Trophoblast cell (in vitro differentiated cells and primary cell): ENCODE results near the gene P3H2.
A peak's percentile ranks its signal among the peaks of the same experiment; 100 is the strongest.
"Not testable (repeated sequence)": the region's sequence is repeated elsewhere in the genome, so short reads cannot be mapped to it uniquely, and the experiment has no call there.

Experiments
- DNase-seq, 2 donors: peaks; one replicate each; pipeline ENCODE4 v3.0.0-alpha.2; 2016
- H2AFZ ChIP-seq: 2 replicates; pipeline ENCODE4 v1.6.1; 2013; ENCODE audit warnings: low read length, moderate library complexity, mild to moderate bottlenecking; ENCODE audit not compliant: insufficient read depth, poor library complexity
- H2AK5ac ChIP-seq: 2 replicates; pipeline ENCODE4 v1.6.1; 2013; ENCODE audit warnings: mild to moderate bottlenecking, low read length
- H2BK120ac ChIP-seq: 2 replicates; pipeline ENCODE4 v1.6.1; 2013; ENCODE audit warnings: low read length, mild to moderate bottlenecking, moderate library complexity; ENCODE audit not compliant: insufficient read depth, poor library complexity
- H2BK12ac ChIP-seq: 2 replicates; pipeline ENCODE4 v1.6.1; 2013; ENCODE audit warnings: mild to moderate bottlenecking, low read length, moderate library complexity
- H2BK5ac ChIP-seq: 2 replicates; pipeline ENCODE4 v1.6.1; 2013; ENCODE audit warnings: low read length, low read depth, moderate library complexity, mild to moderate bottlenecking; ENCODE audit not compliant: poor library complexity
- H3K14ac ChIP-seq: 2 replicates; pipeline ENCODE4 v1.6.1; 2013; ENCODE audit warnings: mild to moderate bottlenecking, low read length
- H3K18ac ChIP-seq: 2 replicates; pipeline ENCODE4 v1.6.1; 2013; ENCODE audit warnings: mild to moderate bottlenecking, low read length
- H3K23ac ChIP-seq: 2 replicates; pipeline ENCODE4 v1.6.1; 2013; ENCODE audit warnings: low read length
- H3K27ac ChIP-seq: 2 replicates; pipeline ENCODE4 v1.5.1; 2013; ENCODE audit warnings: low read depth, mild to moderate bottlenecking, inconsistent platforms, low read length, moderate library complexity
- H3K27me3 ChIP-seq: 2 replicates; pipeline ENCODE4 v1.6.1; 2013; ENCODE audit warnings: inconsistent platforms, mild to moderate bottlenecking, low read length, moderate library complexity; ENCODE audit not compliant: insufficient read depth
- H3K36me3 ChIP-seq, 2 experiments: 1 replicate in 1 of 2; 2 replicates in 1 of 2; pipeline ENCODE4 v1.6.1; 2013; ENCODE audit warnings: low read length in 2 of 2, mild to moderate bottlenecking in 2 of 2, moderate library complexity in 1 of 2; ENCODE audit not compliant: insufficient read depth in 2 of 2, control insufficient read depth in 1 of 2
- H3K4ac ChIP-seq: 2 replicates; pipeline ENCODE4 v1.6.1; 2013; ENCODE audit warnings: low read depth, mild to moderate bottlenecking, low read length, moderate library complexity
- H3K4me1 ChIP-seq, 2 experiments: 1 replicate in 1 of 2; 2 replicates in 1 of 2; pipeline ENCODE4 v1.6.1; 2013; ENCODE audit warnings: low read length in 2 of 2, mild to moderate bottlenecking in 2 of 2, moderate library complexity in 1 of 2; ENCODE audit not compliant: insufficient read depth in 2 of 2, control insufficient read depth in 1 of 2
- H3K4me2 ChIP-seq: 2 replicates; pipeline ENCODE4 v1.6.1; 2013; ENCODE audit warnings: inconsistent platforms, mild to moderate bottlenecking, low read length, moderate library complexity
- H3K4me3 ChIP-seq: 2 replicates; pipeline ENCODE4 v1.5.1; 2013; ENCODE audit warnings: mild to moderate bottlenecking, low read depth, low read length, inconsistent platforms
- H3K79me1 ChIP-seq: one replicate; pipeline ENCODE4 v1.6.1; 2013; ENCODE audit warnings: low read length
- H3K79me2 ChIP-seq: 2 replicates; pipeline ENCODE4 v1.6.1; 2013; ENCODE audit warnings: low read length, mild to moderate bottlenecking; ENCODE audit not compliant: control insufficient read depth, insufficient read depth, poor library complexity
- H3K9ac ChIP-seq: 2 replicates; pipeline ENCODE4 v1.6.1; 2013; ENCODE audit warnings: mild to moderate bottlenecking, low read length
- H3K9me3 ChIP-seq: 2 replicates; pipeline ENCODE4 v1.6.1; 2013; ENCODE audit warnings: low read depth, mild to moderate bottlenecking, control low read depth, inconsistent platforms, low read length; ENCODE audit not compliant: insufficient read depth
- H4K12ac ChIP-seq: 2 replicates; pipeline ENCODE4 v1.6.1; 2013; ENCODE audit warnings: low read depth, mild to moderate bottlenecking, low read length, moderate library complexity
- H4K8ac ChIP-seq: 2 replicates; pipeline ENCODE4 v1.6.1; 2013; ENCODE audit warnings: low read depth, mild to moderate bottlenecking, low read length, moderate library complexity
- H4K91ac ChIP-seq: one replicate; pipeline ENCODE4 v1.6.1; 2013; ENCODE audit warnings: low read depth, mild to moderate bottlenecking, low read length, moderate library complexity
- WGBS: extraction: QIAGEN DNeasy Blood & Tissue Kit; methylation state at CpG from one replicate; pipeline ENCODE4 v1.1.7; 2013; ENCODE audit warnings: missing lambda C conversion rate; ENCODE audit not compliant: insufficient read length, insufficient coverage; ENCODE audit errors: extremely low coverage; 5-methylcytosine and 5-hydroxymethylcytosine counted together

The P3H2 gene

GRCh38 chr3:190158261-190158660 is 37.6 kb upstream of the P3H2 start:
- Histone ChIP-seq H3K23ac (no peak overlapping the region), H3K4me2 (no peak overlapping the region), H3K9ac (no peak overlapping the region), H2BK120ac (no peak overlapping the region), H3K4ac (no peak overlapping the region), H2BK5ac (no peak overlapping the region), H3K79me2 (no peaks in the 10 kb centered on the region), H3K14ac (no peak overlapping the region), H4K8ac (no peak overlapping the region), H3K4me1 (no peaks in the 10 kb centered on the region), H3K79me1 (no peaks in the 10 kb centered on the region), H3K18ac (no peak overlapping the region), H3K36me3 (no peaks in the 10 kb centered on the region), H3K4me3 (no peak overlapping the region), H3K9me3 (no peaks in the 10 kb centered on the region), H2BK12ac (no peak overlapping the region), H4K12ac (no peak overlapping the region), H3K27ac (no peak overlapping the region), H2AK5ac (no peak overlapping the region), H4K91ac (no peak overlapping the region), H3K27me3 (no peaks in the 10 kb centered on the region), H2AFZ (no peak overlapping the region)
- no peak for DNase-seq
- no CpG with 5 or more reads among the region's 2 CpGs for WGBS

- Histone ChIP-seq H3K79me1 (no peaks in the 10 kb centered on the region), H3K27me3 (no peaks in the 10 kb centered on the region), H3K36me3 (no peaks in the 10 kb centered on the region), H3K9me3 (no peaks in the 10 kb centered on the region), H2BK5ac (no peak overlapping the region), H2BK120ac (no peak overlapping the region), H4K91ac (no peak overlapping the region), H3K4me3 (no peak overlapping the region), H3K4me2 (no peak overlapping the region), H2BK12ac (no peak overlapping the region), H4K12ac (no peak overlapping the region), H2AFZ (no peak overlapping the region), H3K27ac (no peak overlapping the region), H3K23ac (no peak overlapping the region), H4K8ac (no peak overlapping the region), H3K79me2 (no peaks in the 10 kb centered on the region), H3K4ac (no peak overlapping the region), H2AK5ac (no peak overlapping the region), H3K18ac (no peak overlapping the region), H3K4me1 (peaks cover 0 to under 1% of the 10 kb centered on the region in 2 experiments), H3K14ac (no peak overlapping the region), H3K9ac (no peak overlapping the region)
- peak; percentile 25 to 62 for DNase-seq
- no CpG with 5 or more reads among the region's 4 CpGs for WGBS
Measured at GRCh38 chr3:190155752-190156151, 35.1 kb upstream of the P3H2 start.

- no peak for DNase-seq
- H2BK120ac ChIP-seq, result no peak overlapping the region
- no CpG with 5 or more reads among the region's 3 CpGs for WGBS
Measured at GRCh38 chr3:190150681-190151080, 30.0 kb upstream of the P3H2 start.

GRCh38 chr3:190149830-190150619 is 29.3 kb upstream of the P3H2 start:
- not testable (repeated sequence) for H3K14ac ChIP-seq, H3K27me3 ChIP-seq, H4K91ac ChIP-seq, H4K8ac ChIP-seq, H3K79me2 ChIP-seq, H3K79me1 ChIP-seq, H4K12ac ChIP-seq, H3K4me1 ChIP-seq, H3K9ac ChIP-seq, H3K9me3 ChIP-seq, H3K4me3 ChIP-seq, H3K4me2 ChIP-seq, H3K23ac ChIP-seq, H3K36me3 ChIP-seq, DNase-seq, H2AK5ac ChIP-seq, H3K4ac ChIP-seq, H2AFZ ChIP-seq, H3K18ac ChIP-seq
- peak overlapping the region; percentile 58 for H2BK12ac ChIP-seq
- no CpG with 5 or more reads among the region's 6 CpGs for WGBS
- peak overlapping the region; percentile 27 for H3K27ac ChIP-seq
- H2BK120ac ChIP-seq, result peak overlapping the region; percentile 25
- peak overlapping the region; percentile 76 for H2BK5ac ChIP-seq

More at GRCh38 chr3:190150681-190151080, 30.0 kb upstream of the P3H2 start:
- H2AK5ac ChIP-seq, result no peak overlapping the region
- peaks cover 6 to 10% of the 10 kb centered on the region in 2 experiments for H3K4me1 ChIP-seq
- H3K18ac ChIP-seq, result no peak overlapping the region
- H3K9ac ChIP-seq, result no peak overlapping the region
- no peak overlapping the region for H3K14ac ChIP-seq
- no peak overlapping the region for H3K4me3 ChIP-seq
- H3K4ac ChIP-seq, result no peak overlapping the region
- no peaks in the 10 kb centered on the region for H3K36me3 ChIP-seq
- H3K4me2 ChIP-seq, result peak overlapping the region; percentile 16
- H3K27me3 ChIP-seq, result no peaks in the 10 kb centered on the region
- peak overlapping the region; percentile 27 for H3K27ac ChIP-seq
- peaks cover 2% of the 10 kb centered on the region for H3K79me1 ChIP-seq
- no peaks in the 10 kb centered on the region for H3K9me3 ChIP-seq
- H4K12ac ChIP-seq, result no peak overlapping the region
- no peaks in the 10 kb centered on the region for H3K79me2 ChIP-seq
- no peak overlapping the region for H2AFZ ChIP-seq
- H3K23ac ChIP-seq, result no peak overlapping the region
- no peak overlapping the region for H2BK5ac ChIP-seq
- H2BK12ac ChIP-seq, result no peak overlapping the region
- no peak overlapping the region for H4K91ac ChIP-seq
- H4K8ac ChIP-seq, result no peak overlapping the region
